HG03135 (cell line): ENCODE data around the gene MTFP1.
"Not testable (repeated sequence)": the region's sequence is repeated elsewhere in the genome, so short reads cannot be mapped to it uniquely, and the experiment has no call there.

ENCODE experiments used
- ATAC-seq: cut with Tn5 transposase; IDR thresholded peaks from one replicate; pipeline ENCODE4 v1.9.1; 2021; ENCODE audit warnings: mild to moderate bottlenecking, moderate library complexity; ENCODE audit not compliant: unreplicated experiment

Gene MTFP1

GRCh38 chr22:30424534-30425326, 838 bp upstream of the MTFP1 start:
- ATAC-seq = no peak

DNA sequence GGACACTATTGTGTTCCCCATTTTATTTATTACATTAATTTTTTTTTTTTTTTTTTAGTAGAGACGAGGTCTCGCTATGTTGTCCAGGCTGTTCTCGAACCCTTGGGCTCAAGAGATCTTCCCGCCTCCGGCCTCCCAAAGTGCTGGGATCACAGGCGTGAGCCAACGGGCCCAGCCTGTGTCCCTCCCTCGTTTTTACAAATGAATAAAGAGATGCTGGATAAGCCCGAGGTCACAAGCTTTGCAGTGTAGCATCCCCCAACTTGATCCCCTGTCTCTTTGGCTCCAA, 297 bp upstream of the MTFP1 start:
- ATAC-seq = no peak

- ATAC-seq = no peak
These were observed 1.1 kb downstream of the MTFP1 start for GRCh38 chr22:30426388-30427353.

- ATAC-seq = no peak
These were observed 2.3 kb downstream of the MTFP1 start for GRCh38 chr22:30427871-30428270.

DNA sequence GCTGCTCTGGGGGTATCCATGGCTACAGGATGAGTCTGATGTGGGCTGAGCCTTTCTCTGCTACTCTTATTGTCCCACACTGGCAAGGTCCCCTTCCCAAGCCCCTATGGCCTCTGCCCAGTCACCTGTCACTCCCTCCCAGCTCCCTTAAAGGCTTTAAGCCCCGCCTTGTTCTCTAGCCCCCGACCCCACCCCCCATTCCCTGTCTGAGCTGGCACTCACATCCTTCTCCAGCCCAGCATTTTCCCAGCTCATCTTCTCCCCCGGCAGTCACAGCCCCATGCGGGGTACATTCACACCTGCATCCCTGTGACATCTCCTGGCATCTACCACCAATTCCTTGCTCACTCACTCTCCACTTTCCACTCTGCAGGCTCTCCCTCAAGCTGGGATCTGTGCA, 4.3 kb downstream of the MTFP1 start:
- no peak for ATAC-seq

- no peak for ATAC-seq
These were observed 5.4 kb downstream of the MTFP1 start for GRCh38 chr22:30430933-30431332.

- no peak for ATAC-seq
These were observed 6.5 kb downstream of the MTFP1 start for GRCh38 chr22:30432096-30432495.

- ATAC-seq = no peak
These were observed 7.0 kb downstream of the MTFP1 start for GRCh38 chr22:30432520-30432919.

DNA sequence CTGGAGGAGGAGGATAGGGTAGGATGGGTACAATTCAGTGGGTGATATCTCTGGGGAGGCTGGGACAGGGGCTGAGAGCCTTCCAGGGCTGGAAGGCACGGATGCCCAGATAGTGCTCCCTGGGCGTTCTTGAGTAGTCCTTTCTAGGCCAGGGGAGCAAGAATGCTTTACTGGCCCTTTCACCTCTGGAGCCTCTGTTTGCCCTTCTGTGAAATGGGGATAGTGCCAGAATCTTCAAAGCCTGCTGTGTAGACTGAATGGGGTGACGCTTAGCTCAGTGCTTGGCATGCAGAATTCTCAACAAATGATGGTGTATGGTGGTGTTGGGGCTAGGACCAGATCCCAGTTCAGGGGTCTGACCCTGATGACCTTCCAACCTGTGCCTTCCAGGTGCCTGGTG, 7.7 kb downstream of the MTFP1 start:
- no peak for ATAC-seq

- no peak for ATAC-seq
These were observed 8.2 kb downstream of the MTFP1 start for GRCh38 chr22:30433773-30434172.

DNA sequence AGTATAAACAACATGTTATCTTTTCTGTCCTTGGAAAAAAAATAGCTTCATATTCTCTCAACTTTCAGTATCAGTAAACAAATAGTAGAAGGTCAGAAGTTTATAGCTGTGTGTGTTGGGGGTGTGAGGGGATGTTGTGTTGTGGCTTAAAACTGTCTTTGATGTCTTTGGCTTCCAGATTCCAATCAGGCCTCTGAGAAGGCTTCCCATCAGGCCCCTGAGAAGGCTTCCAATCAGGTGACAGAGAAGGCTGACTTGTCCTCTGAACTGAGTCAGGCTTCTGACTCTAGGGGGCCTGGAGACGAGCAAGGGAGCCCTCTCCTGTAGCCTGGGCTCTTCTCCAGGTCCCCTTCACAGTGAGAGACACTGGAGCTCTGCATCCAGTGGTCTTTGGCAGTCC, 9.3 kb downstream of the MTFP1 start:
- no peak for ATAC-seq

DNA sequence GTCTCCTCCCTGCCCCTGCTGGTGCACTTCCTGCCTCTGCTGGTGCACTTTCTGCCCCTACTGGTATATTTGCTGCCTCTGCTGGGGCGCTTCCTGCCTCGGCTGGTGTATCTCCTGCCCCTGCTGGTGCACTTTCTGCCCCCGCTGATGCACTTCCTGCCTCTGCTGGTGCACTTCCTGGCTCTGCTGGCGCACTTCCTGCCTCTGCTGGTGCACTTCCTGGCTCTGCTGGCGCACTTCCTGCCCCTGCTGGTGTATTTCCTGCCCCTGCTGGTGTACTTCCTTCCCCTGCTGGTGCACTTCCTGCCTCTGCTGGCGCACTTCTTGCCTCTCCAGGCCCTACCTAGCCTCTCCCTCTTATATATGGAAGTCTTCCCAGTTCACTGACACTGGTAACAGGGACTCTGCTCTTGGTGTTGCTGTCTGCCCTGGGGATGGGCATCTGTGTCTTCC, 10.1 kb downstream of the MTFP1 start:
- ATAC-seq = no peak

- ATAC-seq = no peak
These were observed 10.6 kb downstream of the MTFP1 start for GRCh38 chr22:30436196-30436595.

GRCh38 chr22:30438559-30438958, 13.0 kb downstream of the MTFP1 start:
- ATAC-seq = no peak

DNA sequence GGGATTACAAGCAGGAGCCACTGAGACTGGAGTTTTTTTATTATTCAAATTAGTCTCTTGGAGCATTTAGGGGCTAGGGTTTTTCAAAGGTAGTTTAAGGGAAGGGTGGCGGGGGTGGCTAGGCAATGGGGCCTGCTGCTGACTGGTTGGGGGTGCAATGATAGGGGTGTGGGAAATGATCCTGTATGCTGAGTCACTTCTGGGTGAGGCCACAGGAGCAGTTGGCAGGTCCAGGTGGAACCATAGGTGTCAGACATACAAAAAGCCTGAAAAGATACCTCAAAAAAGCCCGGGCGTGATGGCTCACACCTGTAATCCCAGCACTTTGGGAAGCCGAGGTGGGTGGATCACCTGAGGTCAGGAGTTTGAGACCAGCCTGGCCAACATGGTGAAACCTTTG, 13.7 kb downstream of the MTFP1 start:
- no peak for ATAC-seq

- no peak for ATAC-seq
These were observed 14.3 kb downstream of the MTFP1 start for GRCh38 chr22:30439836-30440235.

DNA sequence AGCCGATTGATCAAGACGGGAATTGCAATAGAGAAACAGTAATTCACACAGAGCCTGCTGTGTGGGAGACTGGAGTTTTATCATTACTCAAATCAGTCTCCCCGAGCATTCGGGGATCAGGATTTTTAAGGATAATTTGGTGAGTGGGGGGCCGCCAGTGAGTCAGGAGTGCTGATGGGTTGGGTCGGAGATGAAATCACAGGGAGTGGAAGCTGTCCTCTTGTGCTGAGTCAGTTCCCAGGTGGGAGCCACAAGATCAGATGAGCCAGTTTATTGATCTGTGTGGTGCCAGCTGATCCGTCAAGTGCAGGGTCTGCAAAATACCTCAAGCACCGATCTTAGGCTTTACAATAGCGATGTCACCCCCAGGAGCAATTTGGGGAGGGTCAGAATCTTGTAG, 15.5 kb downstream of the MTFP1 start:
- no peak for ATAC-seq

DNA sequence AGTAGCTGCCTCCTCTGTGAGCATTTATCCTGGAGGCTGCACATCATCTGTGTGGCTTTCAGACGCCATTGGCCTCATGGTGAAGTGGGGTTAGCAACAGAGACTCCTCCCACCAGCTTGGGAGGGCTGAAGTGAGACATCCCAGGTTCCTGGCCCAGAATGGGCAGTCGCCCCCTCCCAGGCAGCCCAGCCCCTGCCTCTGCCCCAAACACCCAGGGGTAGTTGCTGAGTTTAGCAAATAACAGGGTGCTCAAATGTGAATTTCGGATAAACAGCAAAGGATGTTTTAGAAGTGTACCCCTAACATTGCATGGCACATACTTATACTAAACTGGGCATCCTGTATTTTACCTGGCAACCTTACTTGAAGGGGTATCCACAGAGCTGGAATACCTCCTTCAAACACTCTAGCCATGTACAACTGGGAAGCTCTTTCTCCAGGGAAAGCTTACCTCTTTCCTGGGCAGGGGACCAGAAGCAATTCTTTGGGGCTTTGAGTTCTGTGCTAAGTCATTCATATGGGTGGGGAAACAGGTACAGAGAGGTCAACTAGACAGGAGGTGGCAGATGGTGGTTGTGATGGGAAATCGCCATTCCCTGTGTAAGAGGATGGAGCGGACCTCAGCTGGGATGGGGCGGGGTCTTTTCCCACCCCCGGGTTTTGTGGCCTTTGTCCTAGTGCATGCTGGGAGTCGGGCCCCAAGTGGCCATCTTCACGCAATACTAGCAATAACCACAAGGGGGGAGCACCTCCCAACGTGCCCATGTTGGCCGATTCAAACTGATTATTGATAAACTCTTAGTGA, 19.3 kb downstream of the MTFP1 start:
- ATAC-seq = no peak

DNA sequence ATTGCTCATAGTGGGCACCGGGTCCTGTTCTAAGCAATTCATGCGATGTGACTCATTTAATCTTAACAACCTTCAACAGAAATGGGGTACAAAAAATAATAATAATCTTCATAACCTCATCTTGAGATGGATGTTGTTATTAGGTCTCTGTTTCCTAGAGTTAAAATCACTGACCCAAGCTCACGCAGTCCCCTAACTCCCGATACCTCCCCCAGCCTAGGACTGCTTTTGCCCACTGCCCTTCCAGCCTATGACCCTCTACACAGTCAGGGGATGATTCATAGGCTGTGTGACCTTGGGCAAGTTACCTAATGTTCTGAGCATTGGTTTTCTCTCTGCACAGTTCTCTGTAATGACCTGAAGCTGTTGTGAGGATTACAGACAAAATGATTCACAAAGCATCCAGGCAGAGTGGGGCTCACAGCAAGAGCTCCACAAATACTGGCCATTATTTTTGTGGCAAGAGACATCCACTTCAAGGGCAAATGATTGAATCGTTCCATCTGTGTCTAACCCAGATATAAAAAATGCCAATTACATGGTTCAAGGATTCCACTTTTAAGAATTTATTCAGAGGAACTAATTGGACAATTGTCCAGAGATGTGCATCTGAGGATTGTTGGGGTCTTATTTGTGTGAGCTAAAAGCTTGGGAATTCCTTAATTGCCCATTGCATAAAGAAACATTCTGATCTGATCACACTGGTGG, 20.0 kb downstream of the MTFP1 start:
- no peak for ATAC-seq

DNA sequence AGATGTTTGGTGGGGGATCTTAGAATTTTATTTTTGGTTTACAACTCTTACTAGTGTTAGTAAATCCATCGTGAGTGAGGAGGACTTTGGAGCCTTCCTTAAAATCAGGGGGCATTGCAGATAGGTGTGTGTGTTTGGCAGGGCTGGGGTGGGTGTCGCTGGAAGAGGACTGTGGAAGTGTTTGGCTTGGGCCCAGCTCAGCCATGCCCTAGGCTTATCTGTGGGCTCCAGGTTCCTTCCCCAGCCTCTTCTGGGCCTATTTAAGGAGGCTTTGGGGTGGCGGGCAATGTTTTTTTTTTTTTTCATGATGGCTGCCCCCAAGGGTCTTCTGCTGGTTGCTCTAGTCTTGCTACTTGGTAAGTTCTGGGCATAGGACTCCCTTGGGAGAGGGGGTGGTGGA, 22.1 kb downstream of the MTFP1 start:
- no peak for ATAC-seq

GRCh38 chr22:30451488-30451887, 25.9 kb downstream of the MTFP1 start:
- ATAC-seq = not testable (repeated sequence)
